OCI-LY1 (cell line): ENCODE measurements around the gene GMDS.

Source experiments
- EZH2 ChIP-seq: fragments of 200-600 bp; sonication (generic), shearing (Covaris generic); IDR thresholded peaks from 2 replicates; pipeline ENCODE4 v1.8.0; 2017; ENCODE audit warnings: borderline replicate concordance, mixed run types, mild to moderate bottlenecking, antibody characterized with exemption, low read length, moderate library complexity, mixed read lengths
- TF ChIP-seq, protein P1 (sequence below): fragments of 200-600 bp; sonication (generic), shearing (Covaris generic); IDR thresholded peaks from 2 replicates; pipeline ENCODE4 v1.5.1; 2017; ENCODE audit warnings: mild to moderate bottlenecking, antibody characterized with exemption, low read length, moderate library complexity, mixed read lengths

DNA sequence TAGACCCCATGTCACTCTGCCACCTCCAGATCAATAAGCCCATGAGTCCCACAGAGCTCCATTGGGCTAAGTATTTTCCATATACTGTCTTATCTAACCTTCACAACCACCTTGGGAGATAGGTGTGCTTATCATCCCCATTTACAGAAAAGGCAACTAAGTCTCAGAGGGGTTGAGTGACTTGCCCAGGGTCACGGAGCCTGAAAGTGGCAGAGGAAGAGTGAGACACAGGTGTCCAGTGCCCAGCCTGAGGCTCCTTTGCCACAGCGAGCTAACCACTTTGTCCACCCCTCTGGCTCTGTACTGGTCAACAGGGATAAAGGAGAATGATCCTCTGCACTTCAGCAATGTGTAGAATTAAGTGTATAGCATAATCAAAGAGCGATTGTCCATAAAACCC is 124.5 kb downstream of the GMDS start:
- TF ChIP-seq, protein P1, sequence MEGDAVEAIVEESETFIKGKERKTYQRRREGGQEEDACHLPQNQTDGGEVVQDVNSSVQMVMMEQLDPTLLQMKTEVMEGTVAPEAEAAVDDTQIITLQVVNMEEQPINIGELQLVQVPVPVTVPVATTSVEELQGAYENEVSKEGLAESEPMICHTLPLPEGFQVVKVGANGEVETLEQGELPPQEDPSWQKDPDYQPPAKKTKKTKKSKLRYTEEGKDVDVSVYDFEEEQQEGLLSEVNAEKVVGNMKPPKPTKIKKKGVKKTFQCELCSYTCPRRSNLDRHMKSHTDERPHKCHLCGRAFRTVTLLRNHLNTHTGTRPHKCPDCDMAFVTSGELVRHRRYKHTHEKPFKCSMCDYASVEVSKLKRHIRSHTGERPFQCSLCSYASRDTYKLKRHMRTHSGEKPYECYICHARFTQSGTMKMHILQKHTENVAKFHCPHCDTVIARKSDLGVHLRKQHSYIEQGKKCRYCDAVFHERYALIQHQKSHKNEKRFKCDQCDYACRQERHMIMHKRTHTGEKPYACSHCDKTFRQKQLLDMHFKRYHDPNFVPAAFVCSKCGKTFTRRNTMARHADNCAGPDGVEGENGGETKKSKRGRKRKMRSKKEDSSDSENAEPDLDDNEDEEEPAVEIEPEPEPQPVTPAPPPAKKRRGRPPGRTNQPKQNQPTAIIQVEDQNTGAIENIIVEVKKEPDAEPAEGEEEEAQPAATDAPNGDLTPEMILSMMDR = no peak
- TF ChIP-seq EZH2 = no peak
